Mucosa of descending colon (tissue), 3 donors: ENCODE results near the gene KCNS1. TPM values are rescaled to one million over a fixed set of nuclear protein-coding genes. Genes with fewer than 3 reads are reported as not detected.

ENCODE experiments used
- ATAC-seq: fragments of 200-7000 bp; cut with Tn5 transposase; one replicate; pipeline ENCODE4 v1.9.1; 2020; ENCODE audit warnings: mild to moderate bottlenecking, moderate library complexity
- DNase-seq, 3 donors: peaks; one replicate each; pipeline ENCODE4 v3.0.0-alpha.2; 2020
- H3K36me3 ChIP-seq: fragments of 200-600 bp; one replicate; pipeline ENCODE4 v1.8.0; 2021; ENCODE audit warnings: low read depth, mild to moderate bottlenecking
- H3K4me1 ChIP-seq: fragments of 200-600 bp; one replicate; pipeline ENCODE4 v1.8.0; 2021; ENCODE audit warnings: low read depth, mild to moderate bottlenecking
- H3K4me3 ChIP-seq: fragments of 200-600 bp; one replicate; pipeline ENCODE4 v1.8.0; 2021; ENCODE audit warnings: mild to moderate bottlenecking
- H3K9me3 ChIP-seq: fragments of 200-600 bp; one replicate; pipeline ENCODE4 v1.8.0; 2021; ENCODE audit warnings: mild to moderate bottlenecking
- intact Hi-C, 2 donors: fragments of 100-400 bp; cut with DNase I in 1 of 2; cut with micrococcal nuclease in 1 of 2; formaldehyde crosslinking; loops; one replicate each; pipeline versions ENCODE4 v1.11.0 to v1.11.1; 2022; cut with DNase I, micrococcal nuclease
- total RNA-seq, 3 donors: library from RNA; stranded (reverse); fragmentation: NEBNext Ultra II Directional in 2 of 3; extraction: Animal tissue kit (Norgen Biotek cat#: 25700) in 2 of 3; gene quantifications; one replicate each; pipeline versions ENCODE4 v1.2.1 to v1.2.4, GENCODE V29; 2021 to 2023
- TF ChIP-seq, protein P1 (sequence below): fragments of 200-600 bp; IDR thresholded peaks from one replicate; pipeline ENCODE4 v1.8.0; 2022; ENCODE audit warnings: antibody characterized with exemption, mild to moderate bottlenecking
- donor health status: DM: no; HTN: no; CAD: no; lungs with moderate emphysema.
- donor health status: DM: no; HTN: no; CAD: no.
- donor health status: DM: no; HTN: yes; CAD: no.

Gene KCNS1
- total RNA-seq, 3 donors from 2014 or later = 0.09 to 0.17 TPM; not detected in 1

DNA sequence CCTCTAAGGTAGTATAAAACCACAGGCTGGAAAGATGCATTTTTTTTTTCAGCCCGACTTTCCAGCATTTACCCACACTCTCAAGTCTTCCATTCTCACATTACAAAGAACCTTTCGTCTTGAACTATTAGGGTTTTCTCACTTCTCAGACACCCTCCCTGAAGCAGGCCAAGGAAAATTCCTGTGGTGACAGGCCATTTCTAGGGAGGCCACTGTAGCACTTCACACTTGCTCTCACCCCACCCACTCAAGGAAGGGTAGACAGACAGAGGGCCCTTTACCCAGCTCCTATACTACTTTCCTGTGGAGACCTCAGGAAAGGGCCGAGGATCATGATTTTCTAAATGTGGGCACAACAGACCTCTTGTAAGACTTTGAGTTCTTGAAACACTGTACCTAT is 27.7 kb downstream of the KCNS1 start:
- no peaks in the 10 kb centered on the region for H3K4me1 ChIP-seq
- no peak for ATAC-seq
- no peak overlapping the region for H3K4me3 ChIP-seq
- intact Hi-C loops = no loop called here
- no peaks in the 10 kb centered on the region for H3K9me3 ChIP-seq
- DNase-seq = no peak
- H3K36me3 ChIP-seq = peaks cover 15% of the 10 kb centered on the region
- TF ChIP-seq, protein P1, sequence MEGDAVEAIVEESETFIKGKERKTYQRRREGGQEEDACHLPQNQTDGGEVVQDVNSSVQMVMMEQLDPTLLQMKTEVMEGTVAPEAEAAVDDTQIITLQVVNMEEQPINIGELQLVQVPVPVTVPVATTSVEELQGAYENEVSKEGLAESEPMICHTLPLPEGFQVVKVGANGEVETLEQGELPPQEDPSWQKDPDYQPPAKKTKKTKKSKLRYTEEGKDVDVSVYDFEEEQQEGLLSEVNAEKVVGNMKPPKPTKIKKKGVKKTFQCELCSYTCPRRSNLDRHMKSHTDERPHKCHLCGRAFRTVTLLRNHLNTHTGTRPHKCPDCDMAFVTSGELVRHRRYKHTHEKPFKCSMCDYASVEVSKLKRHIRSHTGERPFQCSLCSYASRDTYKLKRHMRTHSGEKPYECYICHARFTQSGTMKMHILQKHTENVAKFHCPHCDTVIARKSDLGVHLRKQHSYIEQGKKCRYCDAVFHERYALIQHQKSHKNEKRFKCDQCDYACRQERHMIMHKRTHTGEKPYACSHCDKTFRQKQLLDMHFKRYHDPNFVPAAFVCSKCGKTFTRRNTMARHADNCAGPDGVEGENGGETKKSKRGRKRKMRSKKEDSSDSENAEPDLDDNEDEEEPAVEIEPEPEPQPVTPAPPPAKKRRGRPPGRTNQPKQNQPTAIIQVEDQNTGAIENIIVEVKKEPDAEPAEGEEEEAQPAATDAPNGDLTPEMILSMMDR = no peak

DNA sequence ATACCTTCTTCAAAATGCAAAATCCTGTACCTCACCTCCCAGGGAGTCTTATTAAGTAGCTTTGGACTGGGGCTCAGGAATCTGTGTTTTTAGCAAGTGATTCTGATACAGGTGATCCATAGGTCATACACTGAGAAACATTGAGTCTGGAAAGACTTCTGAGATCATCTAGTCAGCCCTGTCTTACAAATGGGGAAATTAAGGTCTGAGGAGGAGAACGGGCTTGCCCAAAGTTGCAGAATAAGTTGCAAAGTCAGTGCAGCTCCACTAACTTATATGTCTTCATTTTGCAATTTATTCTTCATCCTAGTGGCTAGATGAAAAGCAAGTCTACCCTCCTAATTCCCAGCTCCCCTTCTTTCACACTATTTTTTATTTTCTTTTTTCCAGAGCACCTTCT is 28.9 kb downstream of the KCNS1 start:
- Histone ChIP-seq H3K4me3 (no peak overlapping the region), H3K4me1 (no peaks in the 10 kb centered on the region), H3K9me3 (no peaks in the 10 kb centered on the region), H3K36me3 (peaks cover 15% of the 10 kb centered on the region)
- TF ChIP-seq, protein P1 = no peak
- DNase-seq = no peak
- ATAC-seq = no peak
- intact Hi-C loops = no loop called here

DNA sequence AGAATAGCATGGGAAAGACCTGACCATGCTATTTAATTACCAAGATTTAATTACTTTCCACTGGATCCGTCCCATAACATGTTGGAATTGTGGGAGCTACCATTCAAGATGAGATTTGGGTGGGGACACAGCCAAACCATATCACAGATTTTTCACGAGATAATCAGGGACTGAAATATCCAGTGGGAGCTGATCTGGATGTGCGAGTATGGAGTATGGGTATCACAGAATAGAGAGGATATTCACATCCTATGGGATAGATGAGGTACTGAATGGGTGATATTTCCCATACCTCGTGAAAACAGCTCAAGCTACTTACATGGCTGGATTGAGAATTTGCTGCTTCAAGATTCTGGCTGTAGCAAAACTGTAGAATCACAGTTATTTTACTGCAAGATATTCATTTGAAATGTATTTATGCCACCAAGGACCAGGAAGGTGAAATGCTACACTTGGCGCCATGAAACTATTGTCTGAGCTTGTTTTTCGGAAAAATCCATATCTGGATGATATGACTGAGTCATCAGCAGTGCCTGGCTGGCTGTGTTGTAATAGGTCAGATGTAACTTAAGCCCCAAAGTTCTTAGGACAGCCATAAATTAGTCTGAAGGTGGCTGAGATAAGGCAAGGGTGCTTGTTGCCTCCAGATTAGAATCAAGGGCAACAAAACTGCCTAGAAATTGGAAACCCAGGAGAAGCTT is 29.8 kb downstream of the KCNS1 start:
- ATAC-seq (no peak), DNase-seq (no peak)
- H3K4me1 ChIP-seq = no peaks in the 10 kb centered on the region
- intact Hi-C loops = no loop called here
- H3K4me3 ChIP-seq = no peak overlapping the region
- TF ChIP-seq, protein P1 = no peak
- no peaks in the 10 kb centered on the region for H3K9me3 ChIP-seq
- peaks cover 11% of the 10 kb centered on the region for H3K36me3 ChIP-seq

DNA sequence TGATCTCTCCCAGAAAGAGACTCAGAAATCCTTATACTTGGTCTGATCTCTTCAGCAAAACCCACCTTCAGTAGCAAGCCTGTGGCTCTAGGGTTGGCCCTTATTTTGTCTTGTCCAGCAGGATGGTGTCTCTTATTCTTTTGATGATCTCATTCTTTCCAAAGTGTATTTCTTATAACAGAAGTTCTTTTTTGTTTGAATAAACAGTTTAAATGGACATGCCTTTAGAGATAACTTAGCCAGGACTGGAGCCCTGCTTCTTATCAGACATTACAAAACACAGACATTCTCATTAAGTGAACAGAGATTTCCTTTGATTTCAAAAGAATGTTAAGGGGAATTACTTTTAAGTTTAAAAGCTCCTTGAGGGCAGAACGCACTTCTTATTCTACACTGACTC is 31.7 kb downstream of the KCNS1 start:
- TF ChIP-seq, protein P1 = no peak
- H3K36me3 ChIP-seq = no peaks in the 10 kb centered on the region
- H3K4me1 ChIP-seq = no peaks in the 10 kb centered on the region
- no peak for DNase-seq
- no peak overlapping the region for H3K4me3 ChIP-seq
- intact Hi-C loops = no loop called here
- ATAC-seq = no peak
- H3K9me3 ChIP-seq = no peaks in the 10 kb centered on the region

DNA sequence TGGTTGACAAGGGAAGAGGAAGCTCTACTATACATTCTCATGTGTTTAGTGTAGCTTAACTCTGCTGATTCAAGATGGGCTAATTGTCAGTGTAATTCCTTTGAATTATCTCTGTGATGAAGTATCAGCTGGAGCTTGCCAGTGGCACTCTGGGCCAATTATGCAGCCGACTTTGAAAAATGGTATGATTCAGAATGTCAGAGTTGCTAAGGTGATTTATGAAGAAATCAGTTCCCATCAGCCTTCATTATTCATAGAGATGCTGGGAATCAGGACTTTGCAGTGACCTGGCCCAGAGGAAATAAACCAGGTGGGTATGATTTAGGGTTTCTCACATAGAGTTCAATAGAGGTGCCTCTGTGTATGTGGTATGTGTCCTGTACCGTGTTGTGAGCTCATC is 33.4 kb downstream of the KCNS1 start:
- no peaks in the 10 kb centered on the region for H3K36me3 ChIP-seq

More for the DNA sequence above, 33.4 kb downstream of the KCNS1 start:
- DNase-seq (no peak), ATAC-seq (no peak)
- Histone ChIP-seq H3K9me3 (no peaks in the 10 kb centered on the region), H3K4me1 (peaks cover 3% of the 10 kb centered on the region), H3K4me3 (no peak overlapping the region)
- TF ChIP-seq, protein P1 = no peak
- intact Hi-C loops = no loop called here
